NCI-H524 (cell line): ENCODE data around the gene TTPAL.
"Not testable (repeated sequence)": the region's sequence is repeated elsewhere in the genome, so short reads cannot be mapped to it uniquely, and the experiment has no call there.

Source experiments
- DNase-seq, 2 experiments: peaks; one replicate each; lab custom pipeline; 2025; lab: John Stamatoyannopoulos, UW

The TTPAL gene

DNA sequence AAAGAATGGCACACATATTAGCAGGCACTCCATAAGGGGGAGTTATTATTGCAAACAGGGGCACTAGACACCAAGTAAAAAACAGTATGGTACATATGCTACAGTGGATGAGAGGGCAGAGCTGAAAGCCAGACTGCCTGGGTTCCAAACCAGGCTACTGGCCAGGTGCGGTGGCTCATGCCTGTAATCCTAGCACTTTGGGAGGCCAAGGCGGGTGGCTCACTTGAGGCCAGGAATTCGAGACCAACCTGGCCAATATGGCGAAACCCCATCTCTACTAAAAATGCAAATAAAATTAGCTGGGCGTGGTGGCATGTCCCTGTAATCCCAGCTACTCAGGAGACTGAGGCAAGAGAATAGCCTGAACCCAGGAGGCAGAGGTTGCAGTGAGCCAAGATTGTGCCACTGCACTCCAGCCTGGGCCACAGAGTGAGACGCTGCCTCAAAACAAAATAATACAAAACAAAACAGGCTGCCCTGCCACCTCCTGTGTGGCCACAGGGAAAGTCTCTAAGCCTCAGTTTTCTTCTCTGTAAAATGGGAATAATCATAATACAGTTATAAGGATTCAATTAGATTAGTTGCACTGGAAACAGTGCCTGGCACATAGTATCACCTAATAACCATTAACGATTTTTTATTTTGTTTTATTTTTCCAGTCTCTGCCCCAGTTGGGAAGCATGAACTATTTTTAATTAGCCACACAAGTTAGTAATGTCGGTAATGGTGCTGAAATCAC lies 7.5 kb upstream of the TTPAL start:
- no peak for DNase-seq

DNA sequence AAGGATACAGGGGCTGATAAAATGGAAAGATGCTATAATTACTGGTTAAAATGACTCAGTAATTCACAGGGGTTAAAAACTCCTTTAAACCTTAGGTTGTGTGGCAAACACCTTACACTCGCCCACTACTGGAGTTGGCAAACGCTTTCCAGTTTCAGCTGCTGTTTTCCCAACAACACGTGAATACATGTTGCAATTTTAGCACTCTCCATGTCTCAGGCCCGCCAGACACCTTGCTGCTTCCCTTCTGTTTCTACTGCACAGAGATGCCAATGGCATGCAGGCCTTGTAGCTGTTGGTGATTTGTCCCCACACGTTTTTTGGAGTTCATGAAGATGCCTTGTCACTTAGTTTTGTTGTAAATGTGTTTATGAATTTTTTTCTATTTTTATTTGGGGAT lies 5.3 kb upstream of the TTPAL start:
- DNase-seq = no peak

DNA sequence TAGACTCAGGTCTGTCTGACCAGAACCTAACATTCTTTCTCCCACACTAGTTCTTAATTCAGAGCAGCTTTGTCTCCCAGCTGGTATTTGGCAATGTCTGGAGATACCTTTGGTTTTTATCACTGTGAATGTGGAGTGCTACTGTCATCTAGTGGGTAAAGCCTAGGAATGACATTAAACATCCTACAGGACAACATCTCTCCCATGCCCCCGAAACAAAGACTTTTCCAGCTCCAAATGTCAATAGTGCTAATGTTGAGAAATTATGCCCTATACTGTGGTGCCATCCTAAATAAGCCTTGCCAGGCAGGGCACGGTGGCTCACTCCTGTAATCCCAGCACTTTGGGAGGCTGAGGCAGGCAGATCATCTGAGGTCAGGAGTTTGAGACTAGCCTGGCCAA lies 4.2 kb upstream of the TTPAL start:
- peak in 1 of 2 experiments; percentile 39 for DNase-seq

DNA sequence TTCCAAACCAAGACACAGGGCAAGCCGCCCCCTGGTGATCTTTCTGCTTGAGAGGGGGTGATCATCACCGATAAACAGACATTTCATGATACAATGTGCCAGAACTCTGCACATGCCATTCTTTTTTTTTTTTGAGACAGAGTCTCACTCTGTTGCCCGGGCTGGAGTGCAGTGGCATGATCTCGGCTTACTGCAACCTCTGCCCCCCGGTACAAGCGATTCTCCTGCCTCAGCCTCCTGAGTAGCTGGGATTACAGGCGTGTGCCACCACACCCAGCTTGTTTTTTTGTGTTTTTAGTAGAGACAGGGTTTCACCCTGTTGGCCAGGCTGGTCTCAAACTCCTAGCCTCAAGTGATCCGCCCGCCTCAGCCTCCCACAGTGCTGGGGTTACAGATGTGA lies 3.4 kb upstream of the TTPAL start:
- not testable (repeated sequence) for DNase-seq

DNA sequence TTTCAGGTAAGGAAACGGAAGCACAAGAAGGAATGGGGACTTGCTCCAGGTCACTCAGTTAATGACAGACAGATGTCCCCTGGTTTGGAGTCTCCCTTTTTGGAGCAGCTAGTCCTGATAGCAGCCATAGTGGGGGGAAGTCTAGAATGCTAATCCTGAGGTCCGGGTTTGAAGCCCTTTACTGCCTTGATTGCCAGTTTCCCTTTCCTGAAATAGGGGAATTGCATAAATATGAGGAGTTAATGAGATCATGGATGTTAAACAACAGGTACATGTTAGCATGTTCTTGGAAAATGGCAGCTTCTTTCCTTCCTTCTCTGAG lies 341 bp upstream of the TTPAL start:
- no peak for DNase-seq

DNA sequence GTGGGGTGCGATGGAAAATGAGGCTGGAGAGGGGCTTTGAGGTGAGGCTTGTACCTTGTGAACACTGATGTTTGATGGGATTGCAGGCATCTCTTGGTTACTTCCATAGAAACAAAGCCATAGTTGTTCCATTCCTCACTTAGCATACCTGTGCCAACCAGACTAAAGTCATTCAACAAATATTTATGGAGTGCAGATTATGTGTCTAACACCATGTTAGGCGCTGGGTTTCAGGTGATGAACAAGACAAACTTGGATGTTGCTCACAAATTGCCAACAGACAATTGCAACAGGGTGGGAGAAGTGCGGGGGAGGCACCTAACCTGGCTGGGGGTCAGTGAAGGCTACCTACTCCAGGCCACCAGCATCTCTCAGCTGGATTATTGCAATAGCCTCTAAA lies 1.5 kb downstream of the TTPAL start:
- no peak for DNase-seq

DNA sequence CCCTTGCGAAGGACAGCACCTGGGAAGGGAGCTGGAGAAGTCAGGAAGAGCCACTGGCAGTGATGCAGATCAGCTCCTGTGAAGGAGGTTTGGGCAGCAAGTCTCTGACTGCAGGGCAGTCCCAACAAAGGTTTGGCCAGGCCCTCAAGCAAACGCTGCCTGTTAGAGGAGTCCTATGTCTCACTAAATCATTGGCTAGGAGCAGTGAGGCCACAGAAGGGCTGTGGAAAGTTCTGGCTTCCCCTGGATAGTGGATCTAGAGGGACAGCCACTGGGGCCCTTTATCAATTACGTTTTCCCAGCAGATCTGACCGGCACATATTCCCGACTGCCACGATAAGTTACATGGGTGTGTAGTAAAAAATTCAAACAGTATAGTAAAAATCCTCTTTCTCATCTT lies 2.5 kb downstream of the TTPAL start:
- DNase-seq = no peak

DNA sequence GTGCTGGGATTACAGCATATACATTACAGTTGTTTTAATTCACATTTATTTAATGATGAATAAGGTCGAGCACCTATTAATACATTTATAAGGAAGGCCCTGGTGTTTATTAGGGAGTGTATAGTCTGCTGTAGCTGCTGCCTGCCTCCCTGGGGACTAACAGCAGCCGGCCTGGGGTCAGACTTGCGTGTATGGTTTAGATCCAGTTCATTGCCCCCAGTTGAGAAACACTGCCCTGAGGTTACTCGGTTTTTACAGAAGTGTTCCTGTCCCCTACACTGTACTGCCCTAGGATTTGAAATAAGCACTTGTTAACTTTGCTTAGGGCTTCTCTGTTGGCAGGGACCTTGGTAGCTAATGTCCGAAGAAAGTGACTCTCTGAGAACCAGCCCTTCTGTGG lies 4.0 kb downstream of the TTPAL start:
- no peak for DNase-seq

DNA sequence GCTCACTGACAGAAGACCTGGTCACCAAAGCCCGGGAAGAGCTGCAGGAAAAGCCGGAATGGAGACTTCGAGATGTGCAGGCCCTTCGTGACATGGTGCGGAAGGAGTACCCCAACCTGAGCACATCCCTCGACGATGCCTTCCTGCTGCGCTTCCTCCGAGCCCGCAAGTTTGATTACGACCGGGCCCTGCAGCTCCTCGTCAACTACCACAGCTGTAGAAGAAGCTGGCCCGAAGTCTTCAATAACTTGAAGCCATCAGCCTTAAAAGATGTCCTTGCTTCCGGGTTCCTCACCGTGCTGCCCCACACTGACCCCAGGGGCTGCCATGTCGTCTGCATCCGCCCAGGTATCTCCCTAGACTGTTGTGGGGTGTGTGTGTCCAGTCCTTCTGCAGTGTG lies 4.4 kb downstream of the TTPAL start:
- no peak for DNase-seq

DNA sequence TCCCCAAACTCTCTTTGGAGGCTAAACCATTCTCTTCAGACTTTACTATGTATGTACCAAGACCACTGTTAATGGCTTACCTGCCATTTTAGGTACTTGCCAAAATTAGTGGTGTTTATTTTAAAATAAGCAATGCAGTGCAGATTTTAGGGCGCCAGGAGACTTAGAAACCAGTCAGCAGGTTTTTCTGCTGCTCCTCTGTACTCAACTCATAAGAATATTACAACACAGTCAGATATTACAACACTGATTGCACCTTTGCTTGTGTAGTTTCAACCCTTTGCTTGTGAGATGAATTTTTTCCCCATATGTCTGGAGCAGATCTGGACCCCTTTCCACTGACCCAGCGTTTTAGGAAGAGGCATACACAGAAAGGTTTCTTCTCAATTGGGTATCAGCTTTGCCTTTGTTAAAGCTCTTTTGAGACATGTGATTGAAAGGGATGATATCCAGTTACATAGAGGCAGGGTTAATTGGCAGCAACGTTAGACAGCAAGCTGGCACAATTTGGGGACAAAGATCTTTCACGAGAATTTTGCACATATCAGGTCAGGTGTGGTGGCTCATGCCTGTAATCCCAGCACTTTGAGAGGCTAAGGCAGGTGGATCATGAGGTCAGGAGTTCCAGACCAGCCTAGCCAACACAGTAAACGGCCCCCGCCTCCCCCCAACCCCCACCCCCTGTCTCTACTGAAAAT lies 6.2 kb downstream of the TTPAL start:
- DNase-seq = no peak

DNA sequence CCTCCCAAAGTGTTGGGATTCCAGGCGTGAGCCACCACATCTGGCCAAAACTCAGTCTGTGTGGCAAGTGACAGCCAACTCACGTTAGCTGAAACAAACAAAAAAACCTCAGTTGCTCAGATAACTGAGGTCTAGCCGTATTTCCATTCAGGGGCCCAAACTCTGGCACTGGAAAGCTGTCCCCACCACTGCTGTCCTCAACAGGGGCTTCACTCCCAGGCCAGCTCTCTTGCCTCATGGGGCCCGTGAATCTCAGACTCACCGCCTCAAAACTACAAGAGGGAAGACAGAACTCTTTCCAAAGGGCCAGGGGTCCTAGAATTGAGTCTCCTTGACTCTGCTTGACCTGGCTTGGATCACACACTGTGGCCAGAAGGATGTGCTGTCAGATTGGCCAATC lies 7.4 kb downstream of the TTPAL start:
- no peak for DNase-seq

DNA sequence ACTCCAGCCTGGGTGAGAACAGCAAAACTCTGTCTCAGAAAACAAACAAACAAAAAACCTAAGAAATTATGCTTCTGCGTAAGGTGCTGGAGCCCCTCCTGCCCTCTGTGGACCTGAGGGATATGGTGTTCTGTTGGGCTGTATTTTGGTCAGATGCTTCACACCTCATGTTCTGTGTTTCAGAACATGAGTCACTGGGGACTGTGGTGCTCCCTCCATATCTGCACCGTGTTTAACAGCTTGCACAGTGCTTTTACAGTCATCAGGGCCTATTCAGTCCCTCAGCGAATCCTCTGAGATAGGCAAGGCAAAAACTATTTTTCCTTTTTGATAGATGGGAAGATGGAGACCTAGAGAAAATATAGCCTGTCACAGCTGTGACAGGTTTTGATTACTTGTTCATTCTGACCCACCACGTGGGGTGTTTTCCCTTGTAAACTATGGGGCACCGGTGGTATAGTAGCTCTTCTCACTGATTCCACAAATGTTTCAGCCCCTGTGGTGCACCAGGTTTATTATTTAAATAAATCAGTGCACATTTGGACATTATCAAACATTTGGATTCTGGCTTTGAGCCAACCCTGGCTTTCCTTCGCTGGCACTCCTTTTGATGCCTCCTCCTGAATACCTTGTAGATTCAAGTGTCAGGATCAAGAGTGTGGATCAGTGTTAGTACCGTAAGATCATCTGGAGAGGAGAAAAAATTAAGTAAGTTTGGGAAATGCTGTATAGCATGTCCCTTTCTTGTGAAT lies 9.6 kb downstream of the TTPAL start:
- no peak for DNase-seq

DNA sequence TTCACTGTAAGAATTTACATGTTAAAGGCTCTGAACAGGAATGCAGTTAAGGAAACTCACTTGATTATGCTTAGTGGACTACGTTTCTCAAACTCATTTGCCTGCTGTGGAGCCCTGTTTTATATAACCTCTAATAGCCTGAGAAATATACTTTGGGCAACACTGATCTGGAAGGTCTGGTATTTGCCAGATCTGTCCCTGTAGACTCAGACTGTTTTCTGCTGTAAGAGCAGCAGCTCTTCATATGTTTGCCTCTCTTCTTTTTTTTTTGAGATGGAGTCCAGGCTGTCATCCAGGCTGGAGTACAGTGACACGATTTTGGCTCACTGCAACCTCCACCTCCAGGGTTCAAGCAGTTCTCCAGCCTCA lies 10.1 kb downstream of the TTPAL start:
- no peak for DNase-seq

DNA sequence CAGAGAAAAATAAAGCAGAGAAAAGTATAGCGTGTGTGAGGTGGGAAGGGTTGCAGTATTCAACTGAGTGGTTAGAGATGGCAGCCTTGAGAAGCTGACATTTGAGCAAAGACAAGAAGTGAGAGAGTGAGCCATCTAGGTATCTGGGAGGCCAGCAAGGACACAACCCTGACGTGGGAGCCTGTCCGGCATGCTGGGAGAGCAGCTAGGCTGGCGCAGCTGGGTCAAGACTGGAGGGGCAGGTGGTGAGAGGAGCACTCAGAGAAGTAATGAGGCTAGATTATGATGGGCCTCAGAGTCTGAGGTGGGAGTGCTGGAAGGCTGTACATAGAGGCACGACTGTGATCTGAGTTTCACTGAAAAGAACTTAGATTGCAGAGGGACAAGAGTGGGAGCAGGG lies 12.9 kb downstream of the TTPAL start:
- no peak for DNase-seq

DNA sequence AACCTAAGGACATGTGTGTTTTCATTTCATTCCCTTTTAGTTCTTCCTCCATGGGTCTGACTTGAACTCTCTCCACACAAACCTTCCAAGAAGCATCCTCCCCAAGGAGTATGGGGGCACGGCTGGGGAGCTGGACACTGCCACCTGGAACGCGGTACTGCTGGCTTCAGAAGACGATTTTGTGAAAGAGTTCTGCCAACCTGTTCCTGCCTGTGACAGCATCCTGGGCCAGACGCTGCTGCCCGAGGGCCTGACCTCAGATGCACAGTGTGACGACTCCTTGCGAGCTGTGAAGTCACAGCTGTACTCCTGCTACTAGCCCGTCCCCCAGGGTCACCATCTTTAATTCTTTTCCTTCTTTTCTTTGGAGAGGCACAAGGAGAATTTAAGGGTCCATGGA lies 13.5 kb downstream of the TTPAL start:
- DNase-seq = no peak

DNA sequence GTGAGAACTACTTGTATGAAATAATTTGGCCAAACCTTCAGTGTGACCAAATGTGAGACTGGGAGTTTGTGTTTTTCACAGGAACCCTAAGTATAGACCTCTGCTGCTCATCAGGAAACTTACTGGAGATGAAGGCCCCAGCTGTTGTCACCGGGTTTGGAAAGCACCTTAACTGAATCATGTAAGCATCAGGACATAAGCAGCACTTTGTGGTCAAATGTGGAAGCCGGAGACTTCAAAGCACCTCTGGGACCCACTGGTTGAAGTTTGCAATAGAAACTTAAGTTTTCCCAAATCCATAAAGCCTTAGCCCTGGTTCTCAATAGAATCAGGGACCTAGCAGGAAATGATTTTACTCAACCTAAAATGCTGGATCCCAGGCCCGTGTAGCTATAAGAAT lies 14.3 kb downstream of the TTPAL start:
- no peak for DNase-seq

DNA sequence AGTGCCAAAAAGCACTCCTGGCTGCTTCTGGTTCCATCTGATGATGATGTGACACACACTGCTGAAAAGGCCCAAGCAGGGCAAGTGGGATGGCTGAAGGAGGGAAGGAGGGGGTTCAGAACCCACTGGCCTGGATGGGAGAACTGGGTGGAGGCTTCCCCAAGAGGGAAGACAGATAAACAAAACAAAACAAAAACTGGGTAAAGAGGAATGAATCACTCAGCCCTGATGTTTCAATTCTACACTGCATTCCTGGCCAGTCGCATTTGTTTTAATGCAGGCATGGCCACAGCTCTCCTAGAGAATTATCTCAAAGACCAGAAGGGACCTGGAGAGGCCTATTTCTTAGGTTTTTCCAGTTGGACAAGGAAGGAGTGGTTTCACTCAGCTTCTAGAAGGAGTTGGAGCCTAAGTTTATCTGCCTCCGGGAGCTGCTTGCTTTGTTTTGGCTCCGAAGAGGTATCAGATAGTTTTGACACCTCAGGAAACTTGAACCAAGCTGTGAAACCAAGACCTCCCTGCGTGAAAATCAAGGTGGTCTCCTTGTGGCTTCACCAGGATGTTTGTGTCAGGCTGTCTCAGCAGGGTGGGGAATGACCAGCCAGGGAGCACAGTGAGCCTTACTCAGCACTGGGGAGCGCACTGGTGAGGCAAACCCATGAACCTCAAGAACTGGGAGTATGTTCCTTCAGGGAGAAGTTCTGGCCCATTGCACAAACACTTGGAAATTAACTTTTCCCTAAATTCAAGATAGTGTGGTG lies 16.1 kb downstream of the TTPAL start:
- no peak for DNase-seq

DNA sequence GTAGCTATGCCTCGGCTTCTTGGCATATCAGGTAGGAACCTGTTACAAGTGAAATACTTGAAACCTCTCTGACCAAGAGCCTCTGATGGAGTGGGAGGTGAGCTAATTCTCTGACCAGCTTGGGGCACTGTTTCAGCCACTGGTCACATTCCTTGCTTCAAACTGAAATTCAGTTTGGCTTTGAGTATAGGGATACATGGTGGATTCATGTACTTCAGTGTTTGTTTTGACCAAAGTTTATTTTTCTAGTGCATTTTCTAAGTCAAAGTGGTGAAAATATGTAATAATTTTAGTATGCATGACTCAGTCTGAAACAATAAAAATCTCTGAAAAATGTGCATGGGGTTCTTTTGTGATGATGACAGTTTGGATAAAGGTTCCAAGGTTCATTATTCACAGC lies 18.6 kb downstream of the TTPAL start:
- DNase-seq = no peak

DNA sequence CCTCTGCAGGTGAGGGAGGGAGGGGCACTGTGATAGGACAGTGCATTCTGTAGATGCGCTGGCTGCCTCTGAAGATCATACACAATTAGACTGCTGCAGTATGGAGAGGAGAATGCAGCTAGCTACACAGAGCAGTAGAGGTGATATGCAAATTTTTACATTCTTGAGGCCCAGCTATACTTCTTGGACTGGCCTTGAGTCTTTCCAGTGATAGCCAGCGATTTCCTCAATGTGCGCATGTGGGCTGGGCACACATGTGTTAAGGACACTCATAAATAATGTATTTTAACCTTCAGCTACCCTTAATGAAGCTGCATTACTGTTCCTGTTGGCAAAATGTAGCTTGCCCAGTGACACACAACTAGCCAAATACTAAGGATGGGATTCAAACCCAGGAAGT lies 19.0 kb downstream of the TTPAL start:
- no peak for DNase-seq

DNA sequence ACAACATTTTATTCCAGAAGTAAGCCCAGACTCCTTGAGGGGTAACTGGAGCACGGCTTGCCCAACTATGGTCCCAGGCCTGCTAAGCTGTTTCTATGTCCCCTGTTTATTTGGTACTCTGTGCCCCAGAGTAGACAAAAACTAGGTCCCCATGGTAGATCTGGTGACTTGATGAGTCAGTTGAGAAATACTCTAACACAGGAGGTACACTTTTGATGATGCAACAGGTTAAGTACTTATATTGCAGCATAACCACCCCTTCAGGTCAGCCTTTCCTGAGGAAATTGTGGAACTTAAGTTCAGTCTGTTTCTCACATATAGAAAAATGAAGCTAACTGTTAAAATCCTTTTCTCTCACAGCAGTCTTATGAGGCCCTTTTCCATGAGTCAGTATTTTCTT lies 19.6 kb downstream of the TTPAL start:
- DNase-seq = no peak

DNA sequence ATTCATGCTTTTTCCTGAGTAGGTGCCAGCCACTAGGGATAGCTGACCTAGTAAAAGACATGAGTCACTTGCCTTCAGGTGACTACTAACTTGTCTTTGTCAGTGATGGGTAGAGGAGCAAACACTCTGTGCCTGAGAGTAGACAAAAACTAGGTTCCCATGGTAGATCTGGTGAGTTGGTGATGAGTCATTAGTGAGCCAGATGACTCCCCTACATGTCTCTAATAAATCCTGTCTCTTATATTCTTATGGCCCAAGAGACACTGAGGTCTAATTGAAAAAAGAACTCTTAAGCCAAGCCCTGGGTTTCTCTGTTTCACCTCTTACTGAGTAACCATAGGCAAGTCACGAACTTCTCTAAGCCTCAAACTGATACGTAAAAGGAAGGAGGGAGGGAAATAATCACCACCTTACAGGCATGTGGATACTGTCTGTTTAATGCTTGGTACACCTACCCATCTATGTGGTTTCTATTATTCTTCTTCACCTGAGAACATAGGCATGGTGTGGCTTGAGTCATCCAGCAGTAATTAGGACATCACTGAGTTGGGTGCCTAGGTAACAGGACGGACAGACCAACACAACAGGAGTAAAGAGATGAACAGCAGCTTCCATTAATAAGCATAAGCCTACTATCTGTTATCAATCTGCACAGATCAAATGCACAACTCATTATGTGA lies 20.3 kb downstream of the TTPAL start:
- no peak for DNase-seq

DNA sequence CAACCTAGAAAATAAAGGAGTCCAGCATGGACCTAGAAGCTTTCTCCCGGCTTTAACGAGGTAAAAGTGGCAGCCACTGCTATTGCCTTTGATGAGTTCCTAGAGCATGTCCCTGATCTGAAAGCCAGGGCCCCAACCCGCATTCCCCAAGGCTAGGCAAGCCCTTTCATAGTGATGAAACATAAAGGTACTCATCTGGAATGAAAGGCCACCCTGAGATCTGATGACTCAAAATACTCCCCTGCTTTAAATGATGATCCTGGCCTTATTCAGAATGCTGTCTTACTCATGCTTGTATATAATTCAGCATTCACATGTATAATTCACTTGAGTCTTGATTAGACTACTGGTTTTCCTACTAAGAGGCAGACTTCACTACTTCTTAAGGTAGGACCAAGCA lies 21.3 kb downstream of the TTPAL start:
- no peak for DNase-seq
